ENCODE measurements around the gene PLS1.

PLS1 gene

DNA sequence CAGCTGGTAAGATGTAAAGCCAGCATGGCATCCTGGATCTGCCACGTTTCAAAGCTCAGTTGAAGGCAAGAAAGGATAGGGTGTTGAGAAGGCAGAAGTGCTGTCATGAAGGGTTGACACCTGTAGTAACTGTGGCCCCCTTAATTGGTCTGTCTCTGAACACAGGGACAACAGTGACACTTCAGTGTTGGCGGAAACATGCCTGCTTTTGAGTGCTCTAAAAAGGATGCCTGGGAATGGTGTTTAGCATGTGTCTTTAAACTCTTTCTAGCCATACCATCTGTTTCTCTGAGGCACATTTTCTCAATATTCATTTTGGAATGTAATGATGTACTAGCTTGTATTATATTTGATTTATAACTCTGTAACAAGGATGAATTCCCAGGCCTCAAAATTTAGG, 42.1 kb downstream of the PLS1 start:
- DNase-seq (ENCODE audit: low read depth in 3 of 3), result no peak

DNA sequence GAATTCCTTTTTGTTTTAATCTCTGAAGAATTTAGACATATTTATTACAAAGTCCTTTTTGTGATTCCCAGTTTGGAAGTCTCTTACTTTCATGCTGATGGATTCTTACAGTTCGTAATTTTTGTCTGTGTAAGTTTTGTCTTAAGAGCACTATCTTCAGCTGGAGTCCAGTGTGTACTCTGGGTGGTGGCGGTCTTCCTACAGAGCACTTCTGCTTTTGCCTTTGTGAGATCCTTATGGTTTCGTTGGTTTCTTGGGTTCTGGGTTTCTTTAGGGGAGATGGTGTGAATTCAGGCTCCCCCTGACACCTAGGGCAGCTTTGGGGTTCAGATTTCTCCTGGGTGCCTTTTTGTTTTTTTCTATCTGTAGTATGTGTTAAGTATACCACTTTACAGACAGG, 45.3 kb downstream of the PLS1 start:
- DNase-seq (ENCODE audit: low read depth in 3 of 3), result no peak

- no peak for DNase-seq (ENCODE audit: low read depth in 3 of 3)
These were observed 46.8 kb downstream of the PLS1 start for GRCh38 chr3:142642956-142643355.

- no peak for DNase-seq (ENCODE audit: low read depth in 3 of 3)
These were observed 48.3 kb downstream of the PLS1 start for GRCh38 chr3:142644502-142644901.

DNA sequence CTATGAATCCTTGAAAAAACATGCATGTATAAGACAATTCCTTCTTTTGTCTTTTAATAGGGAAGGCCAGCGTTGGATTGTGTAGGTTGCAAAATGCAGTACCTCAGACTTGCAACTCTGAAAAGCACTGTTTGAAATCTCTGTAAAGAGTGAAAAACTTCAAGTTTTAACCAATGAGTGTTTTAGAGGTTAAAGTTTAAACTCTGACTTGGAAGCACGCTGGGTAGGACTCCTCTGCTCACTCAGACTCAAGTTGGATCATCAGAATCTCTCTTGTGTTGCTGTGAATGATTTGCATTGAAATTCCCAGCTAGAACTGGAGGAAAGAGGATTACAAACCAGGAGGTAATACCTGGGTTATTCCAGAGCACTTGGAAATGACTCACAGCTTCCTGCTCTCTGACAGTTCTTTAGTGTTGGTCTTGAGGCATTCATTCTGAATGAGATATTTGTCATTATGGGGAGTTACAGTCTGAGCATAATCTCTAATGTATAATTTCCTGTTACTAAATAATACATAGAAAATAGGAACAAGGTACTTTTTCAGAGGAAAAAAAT, 49.1 kb downstream of the PLS1 start:
- no peak for DNase-seq (ENCODE audit: low read depth in 3 of 3)

GRCh38 chr3:142646020-142646785, 50.0 kb downstream of the PLS1 start:
- DNase-seq (ENCODE audit: low read depth in 3 of 3), result no peak

DNA sequence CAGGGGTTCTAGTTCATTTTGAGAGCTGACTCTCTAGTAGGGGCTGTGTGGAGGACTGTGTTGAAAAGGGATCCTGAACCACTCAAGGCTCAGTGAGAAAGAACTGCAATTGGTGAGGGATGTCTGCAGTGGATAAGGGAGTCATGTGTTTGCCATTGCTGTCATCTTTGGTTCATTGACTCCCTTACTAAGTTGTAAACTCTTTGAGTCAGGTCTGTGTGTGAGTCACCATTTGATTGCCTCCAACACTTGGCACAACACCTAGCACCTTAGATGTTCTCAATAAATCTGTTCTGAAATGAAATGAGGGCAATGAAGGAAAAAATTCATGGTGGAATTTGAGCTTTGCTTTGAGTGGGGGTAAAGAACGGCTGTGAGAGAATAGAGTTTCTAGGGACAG, 51.7 kb downstream of the PLS1 start:
- DNase-seq (ENCODE audit: low read depth in 3 of 3), result no peak

- DNase-seq (ENCODE audit: low read depth in 3 of 3), result no peak
These were observed 52.8 kb downstream of the PLS1 start for GRCh38 chr3:142648950-142649349.

GRCh38 chr3:142650001-142650693, 54.0 kb downstream of the PLS1 start:
- DNase-seq (ENCODE audit: low read depth in 3 of 3), result no peak

GRCh38 chr3:142651711-142652110, 55.5 kb downstream of the PLS1 start:
- DNase-seq (ENCODE audit: low read depth in 3 of 3), result no peak

GRCh38 chr3:142652826-142653292, 56.7 kb downstream of the PLS1 start:
- no peak for DNase-seq (ENCODE audit: low read depth in 3 of 3)

GRCh38 chr3:142656575-142656974, 60.4 kb downstream of the PLS1 start:
- no peak for DNase-seq (ENCODE audit: low read depth in 3 of 3)

GRCh38 chr3:142657033-142657432, 60.8 kb downstream of the PLS1 start:
- DNase-seq (ENCODE audit: low read depth in 3 of 3), result no peak

DNA sequence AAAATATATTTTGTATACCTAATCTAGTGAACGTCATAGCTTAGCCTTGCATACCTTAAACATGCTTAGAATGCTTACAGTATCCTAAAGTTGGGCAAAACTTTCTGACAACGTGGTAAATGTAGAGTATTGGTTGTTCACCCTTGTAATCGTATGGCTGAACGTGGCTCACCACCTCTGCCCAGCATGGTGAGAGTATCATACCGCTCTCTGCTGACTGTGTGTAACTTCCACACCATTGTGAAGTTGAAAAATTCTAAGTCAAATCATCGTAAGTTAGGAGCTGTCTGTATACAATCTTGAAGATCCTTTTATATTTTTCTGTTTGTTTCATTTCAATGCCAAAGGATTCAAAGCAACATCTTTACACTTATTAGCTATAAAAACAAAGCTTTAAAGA, 64.2 kb downstream of the PLS1 start:
- no peak for DNase-seq (ENCODE audit: low read depth in 3 of 3)

- no peak for DNase-seq (ENCODE audit: low read depth in 3 of 3)
These were observed 64.7 kb downstream of the PLS1 start for GRCh38 chr3:142660893-142661292.

DNA sequence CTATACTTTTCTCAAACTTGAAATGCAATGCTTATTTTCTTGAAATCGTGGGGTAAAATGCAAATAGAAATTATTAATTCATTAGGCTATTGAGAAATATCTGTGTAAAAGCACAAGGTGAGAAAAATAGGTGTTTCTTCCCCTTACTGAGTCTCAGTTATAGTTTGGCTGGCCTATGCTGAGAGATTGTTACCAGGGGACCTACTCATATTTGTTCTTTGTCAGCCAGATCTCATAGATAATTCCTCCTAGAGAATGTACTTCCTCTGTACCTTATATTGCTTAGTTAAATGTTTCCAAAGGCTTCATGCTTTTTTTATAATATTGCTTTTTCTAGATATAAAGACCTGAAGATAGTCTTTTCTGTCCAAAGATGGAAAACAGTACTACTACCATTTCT, 67.7 kb downstream of the PLS1 start:
- DNase-seq (ENCODE audit: low read depth in 3 of 3), result no peak

GRCh38 chr3:142664311-142664710, 68.1 kb downstream of the PLS1 start:
- DNase-seq (ENCODE audit: low read depth in 3 of 3), result no peak

DNA sequence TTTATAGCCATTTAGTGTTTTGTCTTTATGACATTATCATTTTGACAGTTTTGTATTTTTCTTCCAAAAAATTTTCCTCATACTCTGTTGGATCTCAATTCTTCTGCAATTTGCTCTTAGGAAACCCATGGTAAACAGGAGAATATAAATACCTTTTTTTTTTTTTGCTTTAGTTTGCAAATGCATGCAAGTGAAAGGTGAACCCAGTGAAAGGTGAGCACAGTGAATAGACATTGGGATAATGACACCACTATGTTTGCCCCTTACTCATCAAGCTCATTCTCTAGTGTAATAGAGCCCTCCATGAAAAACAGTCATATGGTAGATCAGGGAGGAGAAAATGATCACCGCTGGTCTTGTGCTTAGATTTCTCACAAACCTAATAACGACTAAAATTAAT, 68.6 kb downstream of the PLS1 start:
- no peak for DNase-seq (ENCODE audit: low read depth in 3 of 3)

DNA sequence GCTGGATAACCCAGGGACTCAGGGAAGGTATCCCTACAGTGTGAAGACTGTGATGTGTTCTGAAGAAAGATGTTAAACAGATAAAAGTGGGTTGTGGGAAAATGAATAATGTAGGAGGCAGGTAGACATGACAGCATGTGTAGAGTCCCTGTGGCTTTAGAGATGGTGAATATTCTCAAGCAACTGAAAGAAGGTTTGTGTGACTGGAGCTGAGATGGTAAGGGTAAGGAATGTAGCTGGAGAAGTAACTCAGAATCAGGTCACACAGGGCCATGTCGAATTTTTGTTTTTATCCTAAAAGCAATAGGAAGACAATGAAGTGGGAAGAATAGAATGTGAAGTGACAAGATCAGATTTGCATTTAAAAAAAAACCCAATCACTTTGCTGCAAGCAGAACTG, 73.9 kb downstream of the PLS1 start:
- no peak for DNase-seq (ENCODE audit: low read depth in 3 of 3)

- no peak for DNase-seq (ENCODE audit: low read depth in 3 of 3)
These were observed 80.0 kb downstream of the PLS1 start for GRCh38 chr3:142676151-142676550.

DNA sequence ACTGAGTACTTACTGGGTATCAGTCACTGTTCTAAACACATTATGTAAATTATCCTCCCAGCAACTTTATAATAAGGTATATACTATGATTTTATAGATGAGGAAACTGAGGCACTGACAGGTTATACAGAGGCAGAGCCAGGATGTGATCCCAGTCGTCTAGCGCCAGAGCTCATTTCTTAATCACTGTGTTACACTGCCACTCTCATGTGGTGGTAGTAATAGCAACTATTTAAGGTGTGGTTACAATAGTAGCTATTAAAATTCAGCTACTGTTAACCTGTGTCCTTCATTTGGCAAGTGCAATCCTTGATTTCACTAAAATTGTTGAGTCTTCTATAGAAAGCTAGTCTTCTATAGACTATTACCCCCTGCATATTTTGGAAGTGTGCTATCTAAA, 84.5 kb downstream of the PLS1 start:
- DNase-seq (ENCODE audit: low read depth in 3 of 3), result no peak

- DNase-seq (ENCODE audit: low read depth in 3 of 3), result no peak
These were observed 94.4 kb downstream of the PLS1 start for GRCh38 chr3:142690613-142691012.

DNA sequence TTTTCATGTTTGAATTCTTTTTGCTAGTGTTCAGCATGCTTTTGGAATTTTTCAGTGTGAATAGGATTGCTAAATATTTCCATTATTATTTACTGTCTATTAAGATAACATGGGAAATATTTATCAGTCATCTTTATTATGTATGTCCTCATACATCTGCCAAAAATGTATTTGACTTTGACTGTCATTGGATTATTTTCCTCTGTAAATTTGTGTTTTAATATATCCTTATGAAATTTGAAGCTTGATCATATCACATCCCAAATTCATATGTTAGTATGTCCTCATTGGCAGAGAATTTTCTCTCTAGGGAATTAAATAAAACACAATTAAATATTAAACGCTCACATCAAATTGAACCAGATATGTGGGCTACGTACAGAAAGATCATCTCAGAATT, 95.3 kb downstream of the PLS1 start:
- DNase-seq (ENCODE audit: low read depth in 3 of 3), result no peak

Measured in stimulated activated CD4-positive, alpha-beta T cell treated with anti-CD3 and anti-CD28 coated beads, TNF-alpha, amount 100 ng/mL, for 48 hours (primary cell).